ENCODE measurements around the gene ALX4.
A peak's percentile ranks its signal among the peaks of the same experiment; 100 is the strongest.

The ALX4 gene

DNA sequence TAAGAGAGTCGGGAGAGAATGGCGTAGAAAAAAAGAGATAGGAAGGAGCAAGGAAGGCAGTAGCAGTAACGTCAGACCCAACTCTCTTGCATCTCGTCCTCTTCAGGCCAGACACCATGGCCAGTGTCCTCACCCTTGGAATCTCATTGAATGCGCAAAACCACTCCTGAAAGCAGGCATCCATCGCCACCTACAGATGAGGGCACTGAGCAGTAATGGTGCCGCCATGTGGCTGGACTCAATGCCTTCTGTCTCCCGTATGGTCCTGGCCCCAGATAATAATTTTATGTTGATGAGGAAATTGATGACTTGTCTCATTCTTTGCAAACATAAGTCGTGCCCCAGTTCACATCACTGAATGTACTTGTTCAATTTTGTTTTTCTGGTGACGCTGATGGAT, 17.8 kb upstream of the ALX4 start:
- H2BK120ac ChIP-seq (ENCODE audit: low read depth, low read length) = no peak overlapping the region
- no peak overlapping the region for H3K9ac ChIP-seq (ENCODE audit: low read depth, low read length, poor library complexity)
- no peak overlapping the region for H2BK12ac ChIP-seq (ENCODE audit: low read length)
- WGBS, 2 donors (ENCODE audit: extremely low coverage in 2 of 2, insufficient read length in 2 of 2, insufficient replicate concordance in 1 of 2) = no CpG with 5 or more reads among the region's 10 CpGs
- no peak overlapping the region for H3K18ac ChIP-seq (ENCODE audit: low read length)
- H3K4me3 ChIP-seq (ENCODE audit: low read length in 2 of 2) = no peak overlapping the region
- no peak for DNase-seq (ENCODE audit: low spot score)
- no peak overlapping the region for H2AFZ ChIP-seq (ENCODE audit: low read length)
- H2AK5ac ChIP-seq (ENCODE audit: low read depth, low read length) = no peak overlapping the region
- no peak overlapping the region for H4K91ac ChIP-seq (ENCODE audit: low read depth, low read length, poor library complexity)
- H3K14ac ChIP-seq (ENCODE audit: low read length) = no peak overlapping the region
- H3K4me1 ChIP-seq (ENCODE audit: control insufficient read depth in 2 of 2, insufficient read depth in 1 of 2, low read depth in 1 of 2, low read length in 2 of 2) = peaks cover 0 to 1% of the 10 kb centered on the region in 2 donors
- H3K36me3 ChIP-seq (replicated peaks in 1 of 2; ENCODE audit: control insufficient read depth in 2 of 2, insufficient read depth in 2 of 2, low read length in 2 of 2) = no peaks in the 10 kb centered on the region
- no peak overlapping the region for H4K8ac ChIP-seq (ENCODE audit: low read depth, low read length)
- no peaks in the 10 kb centered on the region for H3K9me3 ChIP-seq (replicated peaks in 1 of 2; ENCODE audit: control insufficient read depth in 2 of 2, insufficient read depth in 1 of 2, low read depth in 1 of 2, low read length in 2 of 2)
- H3K27ac ChIP-seq (replicated peaks; ENCODE audit: low read length) = no peak overlapping the region
- no peak overlapping the region for H3K23ac ChIP-seq (ENCODE audit: low read depth, low read length, poor library complexity)
- H3K27me3 ChIP-seq (ENCODE audit: control insufficient read depth in 3 of 3, insufficient read depth in 3 of 3, low read depth in 1 of 3, low read length in 3 of 3) = peaks cover 14 to 94% (median 57%) of the 10 kb centered on the region in 3 experiments
- no peak overlapping the region for H3K4ac ChIP-seq (ENCODE audit: low read length)
- no peak overlapping the region for H2BK5ac ChIP-seq (ENCODE audit: low read length)
- no peak overlapping the region for H3K4me2 ChIP-seq (ENCODE audit: insufficient read depth, low read length, poor library complexity, severe bottlenecking)
- no peaks in the 10 kb centered on the region for H3K79me1 ChIP-seq (ENCODE audit: low read depth, low read length)
- H2BK15ac ChIP-seq (ENCODE audit: low read length) = no peak overlapping the region

DNA sequence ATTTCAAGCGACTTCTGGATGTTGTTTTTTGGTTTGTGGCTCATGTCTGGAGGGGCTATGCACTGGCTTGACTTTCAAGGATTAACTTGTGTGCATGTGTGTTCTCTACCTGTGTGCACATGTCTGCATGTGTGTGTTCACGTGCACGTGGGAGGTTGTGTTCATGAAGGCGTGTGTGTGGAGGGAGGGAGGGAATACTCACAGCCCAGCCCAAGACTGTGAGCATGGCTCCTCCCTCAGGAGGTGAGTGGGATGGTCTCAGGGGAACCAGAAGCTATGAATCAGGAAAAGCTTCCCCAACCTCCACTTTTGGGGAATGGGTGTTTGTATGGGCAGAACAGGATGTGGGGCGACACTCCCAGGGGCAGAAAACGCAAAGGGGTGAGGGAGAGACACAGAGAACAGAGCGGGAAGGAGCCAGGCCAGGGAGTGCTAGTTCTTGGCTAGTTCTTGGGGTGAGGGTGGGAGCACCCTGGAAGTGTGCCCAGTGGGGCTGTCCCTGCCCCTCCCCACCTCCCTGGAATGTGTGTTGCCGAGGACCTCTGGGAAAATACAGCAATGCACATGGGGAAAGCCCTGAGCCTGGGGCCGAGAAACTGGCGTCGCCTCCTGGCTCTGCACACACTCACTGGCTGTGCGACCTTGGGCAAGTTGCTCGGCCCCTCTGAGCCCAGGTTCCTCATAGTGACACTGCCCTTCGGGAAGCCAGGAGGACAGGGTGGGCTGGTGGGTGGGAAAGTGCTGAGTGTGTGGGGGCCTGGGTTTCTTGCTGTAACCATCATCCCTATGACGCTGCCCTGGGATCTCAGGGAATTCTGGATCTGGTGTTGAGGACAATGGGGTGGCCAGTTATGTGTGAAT, 16.9 kb upstream of the ALX4 start:
- WGBS, 2 donors (ENCODE audit: extremely low coverage in 2 of 2, insufficient read length in 2 of 2, insufficient replicate concordance in 1 of 2) = no CpG with 5 or more reads among the region's 15 CpGs
- no peak overlapping the region for H3K27ac ChIP-seq (replicated peaks; ENCODE audit: low read length)
- H3K36me3 ChIP-seq (replicated peaks in 1 of 2; ENCODE audit: control insufficient read depth in 2 of 2, insufficient read depth in 2 of 2, low read length in 2 of 2) = no peaks in the 10 kb centered on the region

DNA sequence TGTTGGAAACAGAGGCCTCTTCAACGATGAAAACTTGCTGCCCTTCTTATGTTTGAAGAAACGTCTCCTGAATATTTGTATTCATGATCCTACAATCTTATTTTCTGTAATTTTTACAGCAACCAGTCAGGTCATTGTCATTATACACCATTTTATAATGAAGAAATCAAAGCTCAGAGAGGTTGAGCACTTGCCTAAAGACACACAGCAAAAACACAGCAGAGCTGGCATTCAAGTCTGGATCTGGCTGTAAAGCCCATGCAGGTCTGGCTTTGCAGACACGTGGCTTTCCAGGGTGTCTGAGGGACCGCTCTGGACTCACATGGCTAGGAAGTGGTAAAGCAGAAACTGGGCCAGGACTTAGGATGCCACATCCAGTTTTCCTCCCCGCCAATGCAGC, 15.8 kb upstream of the ALX4 start:
- H4K8ac ChIP-seq (ENCODE audit: low read depth, low read length) = no peak overlapping the region
- H3K14ac ChIP-seq (ENCODE audit: low read length) = no peak overlapping the region
- WGBS, 2 donors (ENCODE audit: extremely low coverage in 2 of 2, insufficient read length in 2 of 2, insufficient replicate concordance in 1 of 2) = no CpG with 5 or more reads among the region's 5 CpGs
- H3K9me3 ChIP-seq (replicated peaks in 1 of 2; ENCODE audit: control insufficient read depth in 2 of 2, insufficient read depth in 1 of 2, low read depth in 1 of 2, low read length in 2 of 2) = peaks cover 0 to 2% of the 10 kb centered on the region in 2 donors
- H3K4me1 ChIP-seq (ENCODE audit: control insufficient read depth in 2 of 2, insufficient read depth in 1 of 2, low read depth in 1 of 2, low read length in 2 of 2) = no peaks in the 10 kb centered on the region
- no peak overlapping the region for H2BK15ac ChIP-seq (ENCODE audit: low read length)
- H3K18ac ChIP-seq (ENCODE audit: low read length) = peak overlapping the region; percentile 58
- no peak overlapping the region for H3K23ac ChIP-seq (ENCODE audit: low read depth, low read length, poor library complexity)
- H3K36me3 ChIP-seq (replicated peaks in 1 of 2; ENCODE audit: control insufficient read depth in 2 of 2, insufficient read depth in 2 of 2, low read length in 2 of 2) = no peaks in the 10 kb centered on the region
- H4K91ac ChIP-seq (ENCODE audit: low read depth, low read length, poor library complexity) = no peak overlapping the region
- H3K4ac ChIP-seq (ENCODE audit: low read length) = no peak overlapping the region
- no peak overlapping the region for H3K27ac ChIP-seq (replicated peaks; ENCODE audit: low read length)
- peaks cover 26 to 98% (median 77%) of the 10 kb centered on the region in 3 experiments for H3K27me3 ChIP-seq (ENCODE audit: control insufficient read depth in 3 of 3, insufficient read depth in 3 of 3, low read depth in 1 of 3, low read length in 3 of 3)
- H3K4me3 ChIP-seq (ENCODE audit: low read length in 2 of 2) = no peak overlapping the region
- H2BK5ac ChIP-seq (ENCODE audit: low read length) = no peak overlapping the region
- H2BK120ac ChIP-seq (ENCODE audit: low read depth, low read length) = no peak overlapping the region
- H3K79me1 ChIP-seq (ENCODE audit: low read depth, low read length) = no peaks in the 10 kb centered on the region
- no peak overlapping the region for H3K4me2 ChIP-seq (ENCODE audit: insufficient read depth, low read length, poor library complexity, severe bottlenecking)
- no peak overlapping the region for H2AK5ac ChIP-seq (ENCODE audit: low read depth, low read length)
- no peak overlapping the region for H2AFZ ChIP-seq (ENCODE audit: low read length)
- no peak for DNase-seq (ENCODE audit: low spot score)
- no peak overlapping the region for H3K9ac ChIP-seq (ENCODE audit: low read depth, low read length, poor library complexity)
- H2BK12ac ChIP-seq (ENCODE audit: low read length) = no peak overlapping the region

More for the DNA sequence above, 16.9 kb upstream of the ALX4 start:
- Histone ChIP-seq H3K4me3 (ENCODE audit: low read length in 2 of 2) (no peak overlapping the region), H3K9me3 (replicated peaks in 1 of 2; ENCODE audit: control insufficient read depth in 2 of 2, insufficient read depth in 1 of 2, low read depth in 1 of 2, low read length in 2 of 2) (no peaks in the 10 kb centered on the region), H3K4me1 (ENCODE audit: control insufficient read depth in 2 of 2, insufficient read depth in 1 of 2, low read depth in 1 of 2, low read length in 2 of 2) (no peaks in the 10 kb centered on the region), H3K79me1 (ENCODE audit: low read depth, low read length) (no peaks in the 10 kb centered on the region), H3K18ac (ENCODE audit: low read length) (no peak overlapping the region), H3K14ac (ENCODE audit: low read length) (no peak overlapping the region), H3K23ac (ENCODE audit: low read depth, low read length, poor library complexity) (no peak overlapping the region), H2AK5ac (ENCODE audit: low read depth, low read length) (no peak overlapping the region), H3K27me3 (ENCODE audit: control insufficient read depth in 3 of 3, insufficient read depth in 3 of 3, low read depth in 1 of 3, low read length in 3 of 3) (peaks cover 16 to 94% (median 66%) of the 10 kb centered on the region in 3 experiments), H2BK120ac (ENCODE audit: low read depth, low read length) (no peak overlapping the region), H2BK5ac (ENCODE audit: low read length) (no peak overlapping the region), H3K4me2 (ENCODE audit: insufficient read depth, low read length, poor library complexity, severe bottlenecking) (no peak overlapping the region), H2AFZ (ENCODE audit: low read length) (no peak overlapping the region), H3K4ac (ENCODE audit: low read length) (no peak overlapping the region), H3K9ac (ENCODE audit: low read depth, low read length, poor library complexity) (no peak overlapping the region), H2BK12ac (ENCODE audit: low read length) (peak overlapping the region; percentile 2), H4K91ac (ENCODE audit: low read depth, low read length, poor library complexity) (no peak overlapping the region), H2BK15ac (ENCODE audit: low read length) (no peak overlapping the region), H4K8ac (ENCODE audit: low read depth, low read length) (no peak overlapping the region)
- no peak for DNase-seq (ENCODE audit: low spot score)

DNA sequence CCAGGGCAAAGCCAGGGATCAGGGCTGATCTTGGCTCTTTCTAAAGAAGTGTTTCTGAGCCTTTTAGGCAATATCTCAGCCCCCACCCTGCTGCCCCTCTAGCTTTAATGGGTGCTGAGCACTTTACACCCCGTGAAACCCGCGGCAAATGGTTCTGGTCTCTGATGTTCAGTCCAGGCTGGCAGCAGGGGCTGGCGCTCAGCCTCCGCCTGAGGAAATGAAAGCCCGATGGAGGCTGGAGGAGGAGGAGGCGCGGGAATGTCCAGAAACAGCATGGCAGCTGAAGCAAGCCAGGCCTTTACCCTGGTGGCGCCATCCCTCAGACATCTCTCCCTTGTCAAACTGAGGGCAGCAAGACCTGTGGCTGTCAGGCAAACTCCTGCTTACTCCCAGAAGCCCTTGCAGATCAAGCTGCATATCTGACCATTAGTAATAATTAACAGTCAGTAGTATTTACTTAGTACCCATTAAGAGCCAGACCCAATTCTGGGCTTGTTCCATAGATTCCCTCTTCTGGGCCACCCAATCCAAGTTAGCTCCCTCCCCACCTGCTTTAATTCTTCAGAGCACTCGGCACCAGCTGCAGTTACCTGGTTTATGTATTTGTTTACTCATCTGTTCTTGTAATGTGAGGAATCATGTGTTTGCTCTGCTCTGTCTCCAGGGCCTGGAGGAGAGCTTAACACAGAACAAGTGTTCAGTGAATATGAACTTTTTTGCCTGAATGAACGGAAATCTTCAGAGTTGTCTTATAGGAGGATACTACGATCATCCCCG, 15.0 kb upstream of the ALX4 start:
- no peak overlapping the region for H3K23ac ChIP-seq (ENCODE audit: low read depth, low read length, poor library complexity)
- peaks cover 33 to 98% (median 85%) of the 10 kb centered on the region in 3 experiments for H3K27me3 ChIP-seq (ENCODE audit: control insufficient read depth in 3 of 3, insufficient read depth in 3 of 3, low read depth in 1 of 3, low read length in 3 of 3)
- no peak overlapping the region for H4K91ac ChIP-seq (ENCODE audit: low read depth, low read length, poor library complexity)
- H3K36me3 ChIP-seq (replicated peaks in 1 of 2; ENCODE audit: control insufficient read depth in 2 of 2, insufficient read depth in 2 of 2, low read length in 2 of 2) = no peaks in the 10 kb centered on the region
- no peak overlapping the region for H2BK120ac ChIP-seq (ENCODE audit: low read depth, low read length)
- no CpG with 5 or more reads among the region's 13 CpGs for WGBS, 2 donors (ENCODE audit: extremely low coverage in 2 of 2, insufficient read length in 2 of 2, insufficient replicate concordance in 1 of 2)
- no peak for DNase-seq (ENCODE audit: low spot score)
- H3K9ac ChIP-seq (ENCODE audit: low read depth, low read length, poor library complexity) = no peak overlapping the region
- no peak overlapping the region for H2BK15ac ChIP-seq (ENCODE audit: low read length)
- no peak overlapping the region for H4K8ac ChIP-seq (ENCODE audit: low read depth, low read length)
- no peak overlapping the region for H3K4ac ChIP-seq (ENCODE audit: low read length)
- H2AK5ac ChIP-seq (ENCODE audit: low read depth, low read length) = no peak overlapping the region
- no peak overlapping the region for H3K4me3 ChIP-seq (ENCODE audit: low read length in 2 of 2)
- no peak overlapping the region for H2BK5ac ChIP-seq (ENCODE audit: low read length)
- H3K79me1 ChIP-seq (ENCODE audit: low read depth, low read length) = no peaks in the 10 kb centered on the region
- peaks cover 0 to 2% of the 10 kb centered on the region in 2 donors for H3K9me3 ChIP-seq (replicated peaks in 1 of 2; ENCODE audit: control insufficient read depth in 2 of 2, insufficient read depth in 1 of 2, low read depth in 1 of 2, low read length in 2 of 2)
- H3K27ac ChIP-seq (replicated peaks; ENCODE audit: low read length) = no peak overlapping the region
- H3K4me1 ChIP-seq (ENCODE audit: control insufficient read depth in 2 of 2, insufficient read depth in 1 of 2, low read depth in 1 of 2, low read length in 2 of 2) = no peaks in the 10 kb centered on the region
- no peak overlapping the region for H3K4me2 ChIP-seq (ENCODE audit: insufficient read depth, low read length, poor library complexity, severe bottlenecking)
- no peak overlapping the region for H3K18ac ChIP-seq (ENCODE audit: low read length)
- H3K14ac ChIP-seq (ENCODE audit: low read length) = no peak overlapping the region
- no peak overlapping the region for H2BK12ac ChIP-seq (ENCODE audit: low read length)
- H2AFZ ChIP-seq (ENCODE audit: low read length) = no peak overlapping the region
